ENCODE data around the gene FAM149A.

Gene FAM149A

DNA sequence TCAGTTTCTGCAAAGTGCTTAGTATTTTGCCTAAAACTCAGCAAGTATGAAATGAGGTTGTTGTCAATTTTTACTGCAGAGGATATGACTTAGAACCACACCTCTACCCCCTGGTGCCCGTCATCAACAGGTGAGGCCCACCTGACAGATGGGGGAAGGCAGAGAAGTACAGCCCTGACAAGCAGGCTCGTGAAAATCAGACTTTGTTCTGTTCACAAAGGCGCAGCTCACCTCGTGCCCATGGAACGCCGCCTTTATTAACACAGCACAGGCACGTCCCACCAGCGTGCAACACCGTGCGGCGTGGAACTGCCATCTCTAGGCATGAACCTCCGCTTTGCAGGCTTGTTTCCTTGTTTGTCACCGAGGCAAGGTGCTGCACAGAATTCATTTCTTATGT is 100.2 kb downstream of the FAM149A start:
- DNase-seq, result no peak

DNA sequence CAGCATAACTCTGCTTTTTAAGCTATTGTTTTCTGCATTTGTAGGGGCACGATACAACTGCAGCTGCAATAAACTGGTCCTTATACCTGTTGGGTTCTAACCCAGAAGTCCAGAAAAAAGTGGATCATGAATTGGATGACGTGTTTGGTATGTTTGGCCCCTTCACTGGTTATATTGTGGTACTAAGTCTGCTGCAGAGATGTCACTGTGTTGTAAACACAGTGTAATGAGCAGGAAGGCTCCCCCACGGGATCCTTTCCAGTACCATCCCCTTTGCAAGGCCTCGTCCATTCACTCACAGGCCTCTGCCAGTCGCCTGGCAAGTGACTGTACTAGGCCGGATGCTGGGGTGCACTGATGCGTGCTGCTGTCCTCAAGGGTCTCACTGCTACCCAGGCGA is 100.7 kb downstream of the FAM149A start:
- DNase-seq, result no peak

DNA sequence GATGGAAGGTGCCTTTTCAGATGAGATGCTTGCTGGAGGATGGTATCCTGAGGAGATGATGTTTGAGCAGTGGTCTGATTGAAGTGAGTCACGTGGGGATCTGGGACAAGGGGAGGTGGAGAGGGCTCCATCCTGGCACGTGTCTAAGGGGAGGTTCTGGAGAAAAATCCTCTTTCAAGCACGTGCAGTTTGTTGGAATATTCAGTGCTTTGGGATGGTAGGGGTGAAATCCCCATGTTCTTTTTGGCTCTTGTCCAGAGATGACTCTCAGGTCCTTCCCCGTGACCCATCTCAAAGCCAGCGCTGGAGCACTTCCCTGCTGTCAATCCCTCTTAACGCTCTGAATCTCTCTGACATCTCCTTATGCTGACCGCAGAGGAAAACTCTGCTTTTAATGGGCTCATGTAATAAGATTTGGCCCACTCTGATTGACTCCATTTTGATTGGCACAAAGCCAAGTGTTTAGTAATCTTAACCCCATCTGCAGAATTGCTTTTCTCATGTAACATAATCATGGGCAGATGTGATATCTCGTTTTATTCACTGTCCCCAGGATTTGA is 112.0 kb downstream of the FAM149A start:
- DNase-seq, result no peak

DNA sequence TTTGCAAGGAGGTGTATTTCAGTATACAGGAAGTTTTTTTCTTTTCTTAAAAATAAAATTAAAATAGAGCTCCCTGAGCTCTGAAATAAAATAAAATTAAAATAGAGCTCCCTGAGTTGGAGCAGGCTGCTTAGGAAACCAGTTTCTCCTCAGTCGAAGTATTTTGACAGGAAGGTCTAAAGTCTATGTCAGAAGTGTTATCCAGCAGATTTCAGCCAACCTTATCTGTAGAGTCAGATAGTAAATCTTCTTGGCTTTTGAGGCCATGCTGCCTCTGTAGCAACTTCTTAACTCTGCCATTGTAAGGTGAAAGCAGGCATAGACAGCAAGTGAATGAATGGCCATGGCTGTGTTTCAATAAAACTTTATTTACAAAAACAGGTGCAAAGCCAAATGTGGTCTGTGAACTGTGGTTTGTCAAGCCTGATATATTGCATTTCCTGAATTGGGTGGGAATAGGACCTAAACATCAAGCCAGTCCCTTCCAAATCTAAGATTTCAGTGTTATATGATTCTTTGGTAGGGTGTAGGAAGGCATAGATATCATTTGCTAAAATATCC is 113.3 kb downstream of the FAM149A start:
- DNase-seq, result no peak

DNA sequence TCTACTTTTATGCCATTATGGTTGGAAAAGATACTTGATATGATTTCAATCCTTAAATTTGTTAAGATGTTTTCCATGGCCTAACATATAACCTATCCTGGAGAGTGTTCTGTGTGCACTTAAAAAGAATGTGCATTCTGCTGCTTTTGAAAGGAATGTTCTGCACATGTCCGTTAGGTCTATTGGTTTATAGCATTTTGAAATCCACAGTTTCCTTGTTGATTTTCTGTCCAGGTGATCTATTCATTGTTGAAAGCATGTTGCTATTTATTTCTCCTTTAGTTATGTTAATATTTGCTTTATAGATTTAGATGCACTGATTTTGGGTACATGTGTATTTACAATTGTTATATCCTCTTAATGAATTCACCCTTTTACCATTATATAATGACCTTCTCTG is 117.1 kb downstream of the FAM149A start:
- DNase-seq, result no peak

All from CD4-positive, alpha-beta T cell treated with Interleukin-12 subunit alpha and Interleukin-12 subunit beta, for 1 hour (primary cell).